ENCODE measurements around the gene GAS2L2. TPM values are rescaled to one million over a fixed set of nuclear protein-coding genes. Genes with fewer than 3 reads are reported as not detected.

Gene GAS2L2
- total and polyA plus RNA-seq, 2 of the 8 experiments (the other 6 are each of a cell fraction or from before 2014, with no cell fraction given), result 0.09 to 0.13 TPM

GRCh38 chr17:35716173-35716572 lies 36.9 kb downstream of the GAS2L2 start:
- 93% methylated on average over 3 of the region's 3 CpGs; no CpG with 5 or more reads in 1 of the 2 experiments for WGBS, 2 experiments (ENCODE audit: extremely low coverage in 1 of 2, insufficient coverage in 1 of 2, insufficient read length in 1 of 2, insufficient replicate concordance in 2 of 2, low coverage in 1 of 2, low lambda C conversion rate in 2 of 2, missing lambda C conversion rate in 1 of 2)
- no peak for TF ChIP-seq JUND (IDR thresholded peaks at IDR 0.05; ENCODE audit: low read length)
- TF ChIP-seq CHD1 (IDR thresholded peaks at IDR 0.05; ENCODE audit: low read depth, low read length), result no peak
- no peak for TF ChIP-seq KDM1A (IDR thresholded peaks at IDR 0.05; ENCODE audit: borderline replicate concordance, low read length)
- no peak for TF ChIP-seq RAD21 (IDR thresholded peaks at IDR 0.05 in 1 of 2, conservative IDR thresholded peaks at IDR 0.05 in 1 of 2; ENCODE audit: low read depth in 2 of 2, low read length in 2 of 2)
- TF ChIP-seq USF2 (IDR thresholded peaks at IDR 0.05; ENCODE audit: low read length), result no peak
- TF ChIP-seq SIX5 (IDR thresholded peaks at IDR 0.05; ENCODE audit: low read depth, low read length), result no peak
- TF ChIP-seq ATF3 (IDR thresholded peaks at IDR 0.05; ENCODE audit: insufficient read depth, low read depth, low read length), result no peak
- no peak for TF ChIP-seq BRCA1 (IDR thresholded peaks at IDR 0.05; ENCODE audit: low read depth, low read length)
- no peak for TF ChIP-seq SIRT6 (IDR thresholded peaks at IDR 0.05; ENCODE audit: low read length)
- no peak for TF ChIP-seq CTBP2 (IDR thresholded peaks at IDR 0.05; ENCODE audit: borderline replicate concordance, insufficient read depth, insufficient read length, low read length)
- no peak overlapping the region for H2BK20ac ChIP-seq (ENCODE audit: low read length)
- no peaks in the 10 kb centered on the region for H3K4me1 ChIP-seq (replicated peaks in 1 of 4; ENCODE audit: control insufficient read depth in 3 of 4, insufficient read depth in 4 of 4, low read length in 3 of 4)
- no peaks in the 10 kb centered on the region for H3K79me2 ChIP-seq (ENCODE audit: control insufficient read depth in 1 of 2, insufficient read depth in 2 of 2, low read length in 2 of 2)
- no peak overlapping the region for H3K14ac ChIP-seq (ENCODE audit: insufficient read length)
- DNase-seq (ENCODE audit: low read depth in 1 of 2, low spot score in 2 of 2) (no peak), FAIRE-seq (no peak)
- no peak overlapping the region for H4K91ac ChIP-seq (replicated peaks; ENCODE audit: insufficient read length, low read length)
- CTCF ChIA-PET (ENCODE audit: partially characterized antibody), result interaction anchor here (0.6 to 3.8 kb wide), 3 partner anchors 11 to 1917 kb away, joined by 3 to 15 read pairs (median 3); no protein-coding TSS in a partner anchor
- H2AK5ac ChIP-seq (ENCODE audit: low read depth, low read length), result no peak overlapping the region
- H3K23me2 ChIP-seq (ENCODE audit: low read depth, low read length), result no peaks in the 10 kb centered on the region
- H3K18ac ChIP-seq (ENCODE audit: extremely low read depth, low read length), result no peak overlapping the region
- peaks cover 0 to 8% of the 10 kb centered on the region in 2 experiments for H4K20me1 ChIP-seq (replicated peaks in 1 of 2; ENCODE audit: control insufficient read depth in 1 of 2, insufficient read depth in 2 of 2, low read length in 2 of 2)
- H2BK120ac ChIP-seq (replicated peaks; ENCODE audit: low read depth, low read length), result no peak overlapping the region
- no peak overlapping the region for H3K4me2 ChIP-seq (ENCODE audit: insufficient read depth in 1 of 2, low read depth in 2 of 2, low read length in 2 of 2)
- no peak overlapping the region for H2BK15ac ChIP-seq (ENCODE audit: low read length)
- peaks cover 0 to 22% (median 12%) of the 10 kb centered on the region in 4 experiments; a peak in 6 of 8 replicates for H3K36me3 ChIP-seq (ENCODE audit: control insufficient read depth in 2 of 4, insufficient read depth in 4 of 4, low read length in 3 of 4)
- no peak overlapping the region for H3K27ac ChIP-seq (ENCODE audit: low read depth, low read length)
- POLR2A ChIA-PET (ENCODE audit: partially characterized antibody), result no interaction called here
- peaks cover 0 to 1% (median 0%) of the 10 kb centered on the region in 4 experiments; a peak in 1 of 7 replicates for H3K27me3 ChIP-seq (replicated peaks in 1 of 4; ENCODE audit: control insufficient read depth in 3 of 4, extremely low read depth in 1 of 4, insufficient read depth in 3 of 4, low read length in 3 of 4)
- H4K5ac ChIP-seq (ENCODE audit: insufficient read length, low read depth, low read length), result no peak overlapping the region
- H4K8ac ChIP-seq (ENCODE audit: extremely low read depth, insufficient read depth, low read length), result no peak overlapping the region
- no peak overlapping the region for H3K4ac ChIP-seq (replicated peaks; ENCODE audit: insufficient read length, low read depth, low read length)
- no peak overlapping the region for H2BK12ac ChIP-seq (ENCODE audit: low read depth, low read length)
- no peak overlapping the region for H3K4me3 ChIP-seq (ENCODE audit: extremely low read depth in 1 of 4, insufficient read depth in 2 of 4, low read depth in 3 of 4, low read length in 4 of 4)
- no peak overlapping the region for H2AFZ ChIP-seq (ENCODE audit: low read length)
- no peak overlapping the region for H3K9ac ChIP-seq (replicated peaks in 1 of 4; ENCODE audit: extremely low read depth in 1 of 4, low read depth in 3 of 4, low read length in 3 of 4)
- H3K23ac ChIP-seq (ENCODE audit: insufficient read length), result no peak overlapping the region
- no peak overlapping the region for H2BK5ac ChIP-seq (ENCODE audit: low read depth, low read length)
- no peaks in the 10 kb centered on the region for H3K79me1 ChIP-seq (ENCODE audit: low read depth, low read length)
- no peaks in the 10 kb centered on the region for H3K9me3 ChIP-seq (ENCODE audit: insufficient read depth in 2 of 2, low read depth in 1 of 2, low read length in 1 of 2)
- H3K56ac ChIP-seq (replicated peaks; ENCODE audit: insufficient read length, low read depth, low read length), result no peak overlapping the region
